Fibroblast of skin of right quadriceps (primary cell): ENCODE data around the gene FRG1.
"Not testable (repeated sequence)": the region's sequence is repeated elsewhere in the genome, so short reads cannot be mapped to it uniquely, and the experiment has no call there.

Source experiments
- DNase-seq: peaks from one replicate; pipeline ENCODE4 v3.0.0-alpha.2; 2013

Gene FRG1

GRCh38 chr4:189940178-189941004 lies at the start of gene FRG1:
Gene FRG1, plus strand, starts transcription at chr4:189940872. Its CDS starts 138 bp downstream, at chr4:189941010.
- peak; percentile 96 for DNase-seq

DNA sequence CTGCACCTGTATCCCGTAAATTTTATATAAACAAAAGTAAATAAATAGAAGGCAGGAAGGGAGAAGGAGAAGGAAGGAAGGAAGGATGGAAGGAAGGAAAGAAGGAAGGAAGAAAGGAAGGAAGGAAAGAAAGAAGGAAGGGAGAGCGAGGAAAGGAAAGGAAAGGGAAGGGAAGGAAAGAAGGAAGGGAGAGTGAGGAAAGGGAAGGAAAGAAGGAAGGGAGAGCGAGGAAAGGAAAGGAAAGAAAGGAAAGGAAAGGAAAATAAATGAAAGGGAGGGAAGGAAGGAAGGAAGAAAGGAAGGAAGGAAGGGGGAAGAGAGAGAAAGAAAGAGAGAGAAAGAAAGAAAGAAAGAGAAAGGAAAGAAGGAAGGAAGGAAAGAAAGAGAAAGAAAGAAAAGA lies 43.0 kb upstream of the FRG1 start:
- no peak for DNase-seq

DNA sequence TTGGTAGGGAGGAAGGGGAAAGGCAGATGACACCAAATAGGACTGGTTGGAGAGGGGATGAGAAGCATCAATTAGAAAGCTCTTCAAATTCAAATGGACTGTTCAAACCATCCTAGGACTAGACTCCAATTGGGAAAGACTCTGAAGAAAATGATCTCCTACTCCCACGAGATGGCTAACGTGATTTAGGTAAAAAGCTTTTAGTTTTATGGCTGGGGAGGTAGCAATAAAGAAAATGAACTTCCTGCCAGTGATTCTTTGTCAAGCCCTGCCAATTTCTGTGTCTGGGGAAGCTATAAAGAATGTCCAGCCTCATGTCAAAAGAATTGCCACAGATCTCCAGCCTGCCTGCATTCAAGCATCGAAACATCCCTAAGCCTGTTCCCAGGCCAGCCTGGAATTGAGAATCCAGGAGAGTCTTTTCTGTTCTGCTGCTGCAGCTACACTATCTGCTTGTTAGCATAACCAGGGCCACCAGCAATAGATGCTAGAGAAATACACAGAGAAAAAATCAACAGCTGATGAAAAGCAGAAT lies 41.1 kb upstream of the FRG1 start:
- not testable (repeated sequence) for DNase-seq

- DNase-seq: peak; percentile 75
Observed at GRCh38 chr4:189904420-189905027, 36.1 kb upstream of the FRG1 start.

GRCh38 chr4:189912170-189912569 lies 28.5 kb upstream of the FRG1 start:
- no peak for DNase-seq

GRCh38 chr4:189917161-189917891 lies 23.3 kb upstream of the FRG1 start:
- no peak for DNase-seq

GRCh38 chr4:189921058-189921457 lies 19.6 kb upstream of the FRG1 start:
- DNase-seq: no peak

GRCh38 chr4:189926742-189927141 lies 13.9 kb upstream of the FRG1 start:
- not testable (repeated sequence) for DNase-seq

DNA sequence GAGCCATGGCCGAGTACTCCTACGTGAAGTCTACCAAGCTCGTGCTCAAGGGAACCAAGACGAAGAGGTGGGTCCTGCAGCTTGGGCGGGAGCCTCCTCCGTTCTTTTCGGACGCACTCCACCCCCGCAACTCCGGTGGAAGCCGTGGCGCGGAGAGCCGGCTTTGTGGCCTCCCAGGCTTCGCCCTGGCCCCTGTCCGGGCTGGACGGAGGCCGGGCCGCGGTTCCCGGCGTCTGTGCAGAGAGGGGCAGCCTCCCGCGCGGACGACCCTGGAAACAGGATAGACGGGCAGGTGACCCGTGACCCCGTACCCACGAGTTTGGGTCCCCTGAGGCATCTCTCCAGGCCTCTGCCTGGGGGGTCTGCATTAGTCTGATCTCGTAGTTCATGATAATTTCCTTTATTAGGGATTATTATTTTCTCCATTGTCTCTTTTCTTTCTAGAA lies 356 bp downstream of the FRG1 start:
- no peak for DNase-seq

DNA sequence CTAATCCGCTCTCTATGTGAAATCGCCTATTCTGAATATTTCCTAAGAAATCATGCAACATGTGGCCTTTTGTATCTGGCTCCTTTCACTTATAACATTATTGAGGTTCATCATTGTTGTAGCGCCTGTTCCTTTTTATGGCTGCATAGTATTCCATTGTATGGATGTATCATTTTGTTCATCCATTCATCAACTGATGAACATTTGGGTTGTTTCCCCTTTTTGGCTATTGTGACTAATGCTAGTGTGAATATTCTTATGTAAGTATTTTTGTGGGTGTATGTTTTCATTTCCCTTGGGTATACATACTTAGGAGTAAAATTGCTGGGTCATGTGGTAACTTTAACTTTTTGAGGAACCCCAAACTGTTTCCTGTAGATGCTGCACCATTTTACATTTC lies 1.7 kb downstream of the FRG1 start:
- not testable (repeated sequence) for DNase-seq

DNA sequence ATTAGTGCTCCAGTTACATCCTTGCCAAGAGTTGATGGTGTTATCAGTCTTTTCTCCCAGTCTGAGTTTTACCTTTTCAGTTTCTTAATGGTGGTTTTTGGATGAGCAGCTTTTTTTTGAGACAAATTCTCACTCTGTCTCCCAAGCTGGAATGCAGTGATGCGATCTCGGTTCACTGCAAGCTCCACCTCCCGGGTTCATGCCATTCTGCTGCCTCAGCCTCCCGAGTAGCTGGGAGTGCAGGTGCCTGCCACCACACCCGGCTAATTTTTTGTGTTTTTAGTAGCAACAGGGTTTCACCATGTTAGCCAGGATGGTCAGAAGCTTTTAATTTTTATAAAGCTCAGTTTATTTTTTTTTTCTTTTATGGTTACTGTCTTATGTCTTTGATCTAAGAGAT lies 3.4 kb downstream of the FRG1 start:
- DNase-seq: not testable (repeated sequence)

DNA sequence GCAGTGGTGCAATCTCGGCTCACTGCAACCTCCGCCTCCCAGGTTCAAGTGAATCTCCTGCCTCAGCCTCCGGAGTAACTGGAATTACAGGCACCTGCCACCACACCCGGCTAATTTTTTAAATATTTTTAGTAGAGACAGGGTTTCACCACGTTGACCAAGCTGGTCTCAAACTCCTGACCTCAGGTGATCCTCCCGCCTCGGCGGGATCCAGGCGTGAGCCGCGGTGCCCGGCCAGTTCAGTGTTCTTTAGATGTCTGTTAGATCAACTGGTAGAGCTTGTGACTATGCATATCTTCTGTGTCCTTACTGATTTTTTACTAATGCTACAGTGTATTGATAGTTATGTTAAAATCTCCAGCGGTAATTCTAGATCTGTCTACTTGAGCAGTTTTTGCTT lies 6.2 kb downstream of the FRG1 start:
- not testable (repeated sequence) for DNase-seq

DNA sequence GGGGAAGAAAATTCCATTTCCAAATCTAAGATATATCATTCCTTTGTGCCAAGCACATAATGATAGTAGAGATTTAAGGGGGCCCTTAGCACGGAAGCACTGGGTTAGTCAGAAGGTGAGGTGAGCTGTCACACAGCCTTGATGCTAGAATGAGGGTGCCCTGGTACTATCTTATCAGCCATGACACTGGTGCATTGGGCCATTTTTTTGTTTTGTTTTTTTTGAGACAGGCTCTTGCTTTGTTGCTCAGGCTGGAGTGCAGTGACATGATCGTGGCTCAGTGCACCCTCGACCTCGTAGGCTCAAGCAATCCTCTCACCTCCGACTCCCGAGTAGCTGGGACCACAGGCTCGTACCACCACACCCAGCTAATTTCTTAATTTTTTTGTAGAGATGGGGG lies 7.8 kb downstream of the FRG1 start:
- DNase-seq: not testable (repeated sequence)

DNA sequence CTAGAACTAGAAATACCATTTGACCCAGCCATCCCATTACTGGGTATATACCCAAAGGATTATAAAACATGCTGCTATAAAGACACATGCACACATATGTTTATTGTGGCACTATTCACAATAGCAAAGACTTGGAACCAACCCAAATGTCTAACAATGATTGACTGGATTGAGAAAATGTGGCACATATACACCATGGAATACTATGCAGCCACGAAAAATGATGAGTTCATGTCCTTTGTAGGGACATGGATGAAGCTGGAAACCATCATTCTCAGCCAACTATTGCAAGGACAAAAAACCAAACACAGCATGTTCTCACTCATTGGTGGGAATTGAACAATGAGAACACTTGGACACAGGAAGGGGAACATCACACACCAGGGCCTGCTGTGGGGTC lies 28.6 kb downstream of the FRG1 start:
- DNase-seq: not testable (repeated sequence)

- DNase-seq: no peak
Observed at GRCh38 chr4:189973646-189974045, 33.0 kb downstream of the FRG1 start.

DNA sequence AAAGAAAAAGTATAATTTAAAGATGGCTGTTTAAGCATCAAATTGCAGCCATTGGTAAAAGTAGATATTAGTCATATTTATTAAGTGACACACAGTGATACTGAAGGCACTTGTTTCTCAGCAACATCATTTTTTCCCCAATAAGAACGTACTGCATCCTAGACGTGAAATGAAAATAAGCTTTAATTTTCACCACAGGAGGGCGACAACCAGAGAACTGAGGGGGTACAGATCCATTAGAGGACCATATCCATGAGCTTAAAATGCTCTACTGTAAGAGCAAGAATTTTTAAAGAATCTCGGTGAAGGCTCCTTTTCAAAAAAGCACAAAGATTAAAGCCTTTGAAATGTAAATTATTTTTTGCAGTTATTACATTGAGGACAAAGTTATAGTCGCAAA lies 33.4 kb downstream of the FRG1 start:
- DNase-seq: no peak

DNA sequence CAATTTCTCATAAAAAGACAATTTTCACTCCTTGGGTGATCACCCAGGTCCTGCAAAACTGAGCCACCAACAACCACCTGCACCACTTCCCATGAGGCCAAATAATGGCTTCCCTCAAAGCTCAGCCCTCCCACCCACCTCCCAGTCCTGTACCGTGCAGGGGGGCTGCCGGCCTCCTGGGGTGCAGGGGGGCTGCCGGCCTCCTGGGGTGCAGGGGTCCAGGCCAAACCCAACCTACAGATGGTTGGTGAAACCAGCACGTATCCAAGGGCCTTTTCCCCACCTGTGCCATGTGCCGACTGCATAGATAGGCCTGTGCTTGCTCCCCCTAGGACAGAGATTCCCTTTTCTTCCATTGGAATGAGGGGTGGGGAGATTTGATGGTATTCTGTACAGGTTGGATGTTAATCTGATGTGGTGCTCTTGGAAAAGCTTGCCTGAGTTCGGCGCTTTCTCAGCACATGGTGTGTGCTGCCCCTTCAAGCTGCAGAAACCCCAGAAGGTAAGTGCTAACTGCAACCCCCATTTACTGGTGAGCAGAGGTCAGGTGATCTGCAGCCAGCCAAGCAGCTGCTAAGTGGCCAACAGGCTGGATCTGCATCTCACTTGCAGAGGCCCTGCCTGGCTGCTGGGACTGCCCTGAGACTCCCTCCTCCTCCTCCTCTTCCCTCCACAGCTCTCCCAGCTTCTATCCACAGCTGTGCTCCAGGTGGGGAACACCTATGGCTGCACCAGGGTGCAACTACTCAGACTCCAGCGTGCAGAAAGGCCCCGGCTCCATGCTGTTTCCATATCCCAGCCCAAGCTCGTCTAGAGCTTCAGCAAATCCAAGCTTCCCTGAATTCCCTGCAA lies 38.8 kb downstream of the FRG1 start:
- no peak for DNase-seq

DNA sequence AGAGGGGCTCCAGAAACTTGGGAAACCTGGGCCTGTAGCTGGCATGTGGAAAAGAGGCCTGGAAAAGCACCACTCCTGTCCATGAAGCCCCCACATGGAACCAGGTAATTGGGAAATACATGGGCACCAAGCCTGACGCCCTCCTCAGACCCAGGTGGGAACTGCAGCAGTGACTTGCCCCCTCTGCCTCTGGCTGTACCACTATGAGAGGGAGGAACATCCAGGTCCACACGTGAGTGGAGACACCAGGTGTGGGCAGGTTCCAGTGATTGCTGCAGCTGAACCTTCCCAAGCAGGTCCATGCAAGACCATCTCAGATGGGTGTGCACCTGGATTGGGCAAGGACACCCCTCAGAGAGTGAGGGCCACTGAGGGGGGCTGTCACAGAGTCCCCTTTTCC lies 39.6 kb downstream of the FRG1 start:
- not testable (repeated sequence) for DNase-seq

DNA sequence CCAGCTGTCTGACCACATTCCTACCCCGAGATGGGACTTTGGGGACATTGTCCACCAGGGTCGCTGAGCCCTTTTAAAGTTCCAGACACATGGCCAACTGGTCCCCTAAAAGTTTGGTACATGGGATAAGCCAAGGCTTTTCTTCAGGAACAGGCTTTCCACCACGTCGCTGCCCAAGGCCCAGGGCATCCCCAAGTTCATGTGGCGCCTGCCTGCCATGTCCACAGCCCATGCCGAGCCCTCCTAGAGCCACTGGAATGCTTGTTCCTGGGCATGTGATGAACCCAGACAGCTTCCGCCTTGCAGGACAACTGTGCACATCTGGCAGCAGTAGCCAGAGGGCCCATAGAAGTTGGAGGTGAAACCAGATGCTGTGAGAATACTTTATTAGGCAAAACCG lies 41.3 kb downstream of the FRG1 start:
- no peak for DNase-seq

GRCh38 chr4:189983916-189984526 lies 43.3 kb downstream of the FRG1 start:
- DNase-seq: not testable (repeated sequence)

DNA sequence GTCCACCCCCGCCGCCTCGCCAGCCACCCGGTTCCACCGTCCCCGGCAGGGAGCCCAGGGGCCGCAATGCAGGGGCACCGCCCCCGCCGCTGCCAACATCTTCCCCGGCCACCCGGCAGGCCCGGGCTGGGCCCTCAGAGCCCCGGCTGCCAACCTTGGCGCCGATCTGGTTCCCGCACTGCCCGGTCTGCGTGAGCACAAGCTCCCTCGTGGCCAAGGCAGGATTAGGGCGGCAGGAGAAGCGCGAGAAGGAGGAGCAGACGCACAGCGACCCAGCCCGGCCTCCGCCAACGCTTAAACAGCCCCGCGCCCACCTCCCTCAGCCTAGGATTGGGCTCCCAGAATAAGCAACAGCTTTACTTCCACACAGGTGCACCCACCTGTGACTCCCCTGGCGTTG lies 44.0 kb downstream of the FRG1 start:
- not testable (repeated sequence) for DNase-seq
